NCI-H1417 (cell line): ENCODE results near the gene CORO7.
A peak's percentile ranks its signal among the peaks of the same experiment; 100 is the strongest.

Source experiments
- DNase-seq, 3 experiments: peaks; one replicate each; lab custom pipeline; 2025; lab: John Stamatoyannopoulos, UW

CORO7 gene

DNA sequence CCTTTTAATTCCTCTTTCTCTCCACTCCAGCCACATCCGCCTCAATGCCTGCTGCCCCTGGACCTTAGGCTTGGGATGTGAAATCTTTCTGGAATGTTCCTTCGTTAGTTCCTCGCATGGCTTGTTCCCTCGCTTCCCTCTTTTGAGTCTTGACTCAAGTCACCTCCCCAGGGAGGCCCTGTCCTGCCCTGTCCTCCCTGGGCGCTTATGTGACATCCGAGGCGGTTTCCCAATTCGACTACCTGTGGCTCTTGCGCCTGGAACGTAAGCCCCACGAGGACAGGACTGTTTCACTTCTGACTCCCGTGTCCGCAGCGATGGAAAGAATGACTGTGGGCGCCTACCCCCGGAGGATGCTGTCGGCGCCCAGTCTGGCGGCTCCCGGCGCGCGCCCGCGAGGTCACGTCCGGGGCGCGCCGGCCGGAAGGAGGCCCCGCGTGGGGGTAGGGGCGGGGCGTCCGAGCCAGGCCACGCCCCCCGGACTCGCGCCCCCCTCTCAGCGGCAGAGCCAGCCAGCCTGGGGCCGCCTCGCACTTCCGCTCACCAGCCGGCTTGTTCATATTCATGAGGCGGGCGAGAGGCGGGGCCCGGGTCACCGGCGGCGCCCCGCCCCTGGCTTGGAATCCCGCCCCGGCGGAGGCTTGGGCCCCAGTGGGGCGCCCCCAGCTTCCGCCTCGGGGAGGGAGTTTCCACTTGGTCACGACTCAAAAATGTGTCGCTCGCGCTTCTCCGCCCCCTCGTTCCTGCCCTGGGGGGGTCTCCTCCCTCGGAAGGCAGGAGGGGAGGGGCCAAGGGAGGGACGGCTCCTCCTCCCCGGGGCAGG, 109.0 kb downstream of the CORO7 start:
- peak; percentile 76 to 93 (median 92) for DNase-seq

DNA sequence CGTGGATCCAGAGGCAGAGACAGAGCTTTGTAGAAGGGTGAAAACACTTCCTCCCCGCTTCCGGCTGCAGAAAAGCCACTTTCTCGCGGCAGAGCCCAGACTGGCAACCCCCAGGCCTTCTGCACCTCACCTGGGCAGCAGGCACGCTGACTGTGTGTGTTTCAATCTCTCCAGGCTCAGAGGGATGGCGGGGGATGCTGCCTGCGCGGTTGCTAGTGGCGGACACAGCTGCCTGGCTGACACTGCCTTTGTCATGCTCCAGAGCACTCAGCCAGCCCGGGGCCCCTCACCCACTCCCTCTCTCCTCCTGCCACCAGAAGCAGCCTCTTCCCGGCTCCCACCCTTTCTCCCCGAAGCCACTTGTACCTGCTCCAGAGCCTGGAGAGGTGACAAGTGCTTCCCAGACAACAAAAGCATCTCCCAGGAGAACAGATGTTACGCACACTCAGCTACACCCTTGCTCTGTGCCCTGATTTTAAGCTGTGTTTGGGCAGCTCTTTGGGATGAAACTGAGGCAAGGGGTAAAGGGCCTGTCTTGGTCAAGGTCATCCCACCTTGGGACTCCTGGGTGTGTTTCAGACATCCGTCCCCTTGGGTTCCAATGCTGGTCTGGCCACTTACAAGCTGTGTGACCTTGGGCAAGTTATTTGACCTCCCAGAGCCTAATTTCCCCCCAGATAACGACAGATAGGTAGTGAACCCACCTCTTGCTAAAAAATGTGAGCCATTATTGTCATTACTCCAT, 109.8 kb downstream of the CORO7 start:
- DNase-seq = peak; percentile 51 to 87 (median 83)
